Subcutaneous adipose tissue (tissue), 4 donors: ENCODE measurements around the gene ATXN3. TPM values are rescaled to one million over a fixed set of nuclear protein-coding genes. Genes with fewer than 3 reads are reported as not detected.

Experiments used
- total RNA-seq, 4 donors: library from RNA; depleted of rRNA; stranded (reverse); fragments of >200 nt; gene quantifications; one replicate each; pipeline ENCODE4 v1.1.0, GENCODE V29; 2016
- TF ChIP-seq, protein P1 (sequence below): fragments of 450-650 bp; IDR thresholded peaks from one replicate; pipeline ENCODE4 v1.5.1; 2016; ENCODE audit warnings: low read depth, mild to moderate bottlenecking, control low read depth, antibody characterized with exemption, moderate library complexity

Gene ATXN3
- total RNA-seq, 4 donors from 2014 or later = 37.7 to 58.4 (median 47.6) TPM

DNA sequence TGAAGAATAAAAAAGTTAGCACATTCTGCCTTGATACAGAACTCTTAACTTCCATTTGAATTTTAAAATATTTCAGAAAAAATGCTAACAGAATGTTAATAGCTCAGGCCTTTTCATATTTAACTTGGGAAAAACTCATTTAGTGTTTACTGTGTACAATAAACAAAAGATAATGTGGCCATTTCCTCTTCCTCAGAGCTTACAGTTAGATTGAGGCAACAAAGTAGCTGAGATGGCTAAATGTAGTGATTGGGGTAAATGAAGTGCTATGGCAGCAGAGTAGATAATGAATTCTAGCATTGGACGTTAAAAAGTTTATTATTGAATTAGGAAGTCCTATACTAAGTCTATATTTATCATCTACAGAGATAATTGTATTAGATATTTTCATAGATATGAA, 28.1 kb upstream of the ATXN3 start:
- TF ChIP-seq, protein P1, sequence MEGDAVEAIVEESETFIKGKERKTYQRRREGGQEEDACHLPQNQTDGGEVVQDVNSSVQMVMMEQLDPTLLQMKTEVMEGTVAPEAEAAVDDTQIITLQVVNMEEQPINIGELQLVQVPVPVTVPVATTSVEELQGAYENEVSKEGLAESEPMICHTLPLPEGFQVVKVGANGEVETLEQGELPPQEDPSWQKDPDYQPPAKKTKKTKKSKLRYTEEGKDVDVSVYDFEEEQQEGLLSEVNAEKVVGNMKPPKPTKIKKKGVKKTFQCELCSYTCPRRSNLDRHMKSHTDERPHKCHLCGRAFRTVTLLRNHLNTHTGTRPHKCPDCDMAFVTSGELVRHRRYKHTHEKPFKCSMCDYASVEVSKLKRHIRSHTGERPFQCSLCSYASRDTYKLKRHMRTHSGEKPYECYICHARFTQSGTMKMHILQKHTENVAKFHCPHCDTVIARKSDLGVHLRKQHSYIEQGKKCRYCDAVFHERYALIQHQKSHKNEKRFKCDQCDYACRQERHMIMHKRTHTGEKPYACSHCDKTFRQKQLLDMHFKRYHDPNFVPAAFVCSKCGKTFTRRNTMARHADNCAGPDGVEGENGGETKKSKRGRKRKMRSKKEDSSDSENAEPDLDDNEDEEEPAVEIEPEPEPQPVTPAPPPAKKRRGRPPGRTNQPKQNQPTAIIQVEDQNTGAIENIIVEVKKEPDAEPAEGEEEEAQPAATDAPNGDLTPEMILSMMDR = no peak

DNA sequence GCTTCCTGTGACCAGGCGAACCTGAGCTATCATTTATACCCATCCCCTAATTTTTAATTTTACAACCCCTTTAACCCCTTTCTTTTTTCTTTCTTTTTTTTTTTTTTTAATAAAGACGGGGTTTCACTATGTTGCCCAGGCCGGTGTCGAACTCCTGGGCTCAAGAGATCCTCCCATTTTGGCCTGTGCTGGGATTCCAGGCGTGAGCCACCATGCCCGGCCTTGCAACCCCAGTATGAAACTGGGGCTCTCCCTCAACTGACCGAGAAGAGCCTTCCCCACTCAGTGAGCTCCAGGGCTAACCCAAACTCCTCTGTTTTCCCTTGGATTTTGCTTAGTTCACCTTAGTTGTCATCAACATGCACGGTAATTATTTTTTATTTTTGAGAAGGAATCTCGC, 16.4 kb upstream of the ATXN3 start:
- TF ChIP-seq, protein P1 = no peak

DNA sequence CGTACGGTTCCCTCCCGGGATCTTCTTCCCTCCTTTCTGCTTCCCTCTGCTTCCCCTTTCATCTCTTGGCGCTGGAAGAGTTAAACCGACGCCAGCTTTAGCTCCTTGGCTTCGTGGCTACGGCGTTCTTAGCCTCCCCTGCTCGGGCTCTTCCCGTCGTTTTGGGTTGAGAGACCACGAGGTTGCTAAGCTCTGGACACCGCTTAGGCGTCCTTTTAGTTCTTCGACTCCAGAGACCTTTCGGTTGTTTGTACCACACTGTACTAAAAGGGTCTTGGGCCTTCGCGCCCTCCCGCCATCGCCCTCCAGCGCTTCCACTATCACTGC, 15.9 kb upstream of the ATXN3 start:
- TF ChIP-seq, protein P1 = no peak

DNA sequence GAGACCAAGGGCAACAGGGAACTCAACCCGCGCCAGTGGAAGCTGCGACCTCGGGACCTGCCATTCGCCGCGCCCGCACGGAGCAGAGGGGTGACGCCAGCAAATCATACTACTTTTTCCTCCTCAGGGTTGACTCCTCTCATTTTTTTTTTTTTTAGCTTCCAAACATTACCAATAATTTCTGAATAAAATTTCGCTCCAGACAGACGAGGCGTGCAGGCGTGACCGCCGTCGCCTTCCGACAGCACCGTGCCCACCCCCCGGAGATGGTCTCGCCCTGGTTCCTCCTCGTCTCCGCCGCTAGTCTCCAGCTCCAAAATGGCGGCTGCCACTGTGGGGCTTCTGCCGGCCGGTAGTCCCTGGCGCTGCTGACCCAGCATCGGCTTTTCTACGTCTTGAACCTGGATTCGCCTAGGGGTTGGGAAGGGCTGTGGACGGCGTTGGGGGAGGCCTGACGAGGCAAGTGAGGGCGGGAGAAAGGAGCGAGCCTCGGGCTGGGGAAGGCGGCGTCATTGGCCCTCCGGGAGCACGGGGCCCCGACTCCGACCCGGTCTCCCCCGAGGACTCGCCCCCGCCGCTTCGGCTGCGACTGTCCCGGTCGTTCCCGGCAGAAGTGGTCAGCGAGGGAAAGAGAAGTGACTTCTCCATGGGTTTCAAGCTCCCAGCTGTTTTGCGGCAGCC, 15.4 kb upstream of the ATXN3 start, which contains the start of the genes CPSF2 and NDUFB1:
CPSF2 (plus strand) TSS at position 300 of the 681 bp plus-strand sequence. CDS start 9,016 bp downstream, outside the sequence.
NDUFB1 (minus strand) TSS at position 37 of the 681 bp plus-strand sequence. CDS start 4,069 bp downstream, outside the sequence.
- TF ChIP-seq, protein P1 = no peak

DNA sequence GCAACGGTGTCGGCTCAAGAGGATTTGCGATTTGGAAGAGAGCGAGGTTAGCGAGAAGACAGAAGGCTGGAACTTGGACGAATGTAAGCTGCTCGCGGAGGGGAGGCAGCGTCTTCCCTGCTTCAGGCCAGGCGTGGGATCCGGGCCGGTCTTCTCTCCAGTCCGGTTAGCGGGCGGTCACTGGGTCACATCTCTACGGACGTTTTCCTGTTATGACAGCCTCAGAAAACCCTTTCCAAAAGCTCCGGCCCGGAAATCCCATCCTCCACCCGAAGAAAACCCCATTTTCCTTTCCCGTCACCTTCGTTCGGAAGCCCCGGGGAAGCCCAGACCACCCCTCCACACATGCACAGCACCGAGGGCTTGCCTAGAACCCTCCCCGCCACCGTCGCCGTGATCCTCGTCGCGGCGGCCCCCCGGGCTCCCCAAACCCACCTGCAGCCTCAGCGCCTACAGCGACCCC, 14.9 kb upstream of the ATXN3 start:
- TF ChIP-seq, protein P1 = no peak

DNA sequence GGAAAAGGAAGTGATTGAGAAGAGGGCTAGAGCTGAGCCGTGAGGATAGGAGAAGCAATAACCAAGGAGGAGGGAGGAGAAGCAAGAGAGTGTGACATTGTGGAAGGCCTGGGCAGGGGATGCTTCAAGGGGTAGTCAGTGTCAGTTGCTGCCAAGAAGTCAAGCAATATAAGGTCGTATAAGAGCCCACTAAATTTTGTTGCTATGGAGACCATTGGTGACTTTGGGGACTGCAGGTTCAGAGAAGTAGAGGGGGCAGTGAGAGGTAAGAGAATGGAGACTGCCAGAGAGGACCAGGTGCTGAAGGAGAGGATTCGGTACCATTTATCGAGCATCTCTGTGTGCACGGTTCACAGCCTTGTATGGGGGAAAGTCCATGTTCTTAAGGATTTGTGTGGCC, 3.1 kb upstream of the ATXN3 start:
- TF ChIP-seq, protein P1 = no peak

DNA sequence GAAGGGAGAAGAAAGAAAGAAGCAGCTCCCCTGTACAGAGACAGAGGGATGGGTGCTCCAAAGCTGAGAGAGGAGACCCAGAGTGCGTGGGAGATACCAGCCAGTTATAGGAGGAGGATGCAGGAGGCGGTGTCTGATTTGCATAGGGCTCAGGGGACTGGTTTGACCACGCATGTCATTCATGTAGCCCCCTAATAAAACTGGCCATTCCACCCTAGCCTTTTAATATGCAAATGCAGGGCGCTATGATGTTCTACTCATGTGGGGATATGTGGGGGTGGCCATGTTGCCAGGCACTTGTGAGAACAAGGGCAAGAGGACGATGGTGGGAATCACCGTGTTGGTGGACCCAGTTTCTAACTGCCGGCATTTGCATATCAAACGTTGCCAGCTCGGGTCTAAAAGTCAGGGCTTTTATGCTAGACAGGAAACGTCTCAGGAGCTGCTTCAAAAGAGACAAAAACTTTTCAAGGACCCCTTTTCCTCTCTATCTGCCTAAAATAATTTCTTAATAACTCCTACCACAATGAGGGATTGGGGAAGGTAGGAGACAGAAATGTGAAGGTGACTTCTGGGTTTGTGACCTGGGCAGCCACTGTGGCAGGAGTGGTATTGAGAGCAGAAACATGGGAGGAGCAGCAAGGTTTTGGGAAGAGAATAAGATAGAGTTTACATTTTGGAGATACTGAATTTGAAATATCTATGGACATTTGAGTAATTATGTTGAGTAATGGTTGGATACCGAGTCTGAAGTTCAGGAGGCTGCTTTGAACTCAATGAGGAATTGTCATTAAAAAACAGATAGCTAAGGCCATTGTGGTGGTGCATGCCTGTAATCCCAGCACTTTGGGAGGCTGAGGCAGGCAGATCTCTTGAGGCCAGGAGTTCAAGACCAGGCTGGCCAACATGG, 2.2 kb upstream of the ATXN3 start:
- TF ChIP-seq, protein P1 = no peak
